Activated T-cell treated with anti-CD3 and anti-CD28 coated beads for 48 hours (primary cell): ENCODE data around the gene ZIC2.
"Not testable (repeated sequence)": the region's sequence is repeated elsewhere in the genome, so short reads cannot be mapped to it uniquely, and the experiment has no call there.

Source experiments
- DNase-seq: peaks from one replicate; pipeline ENCODE4 v3.0.0-alpha.2; 2020; ENCODE audit warnings: low read depth

Gene ZIC2

GRCh38 chr13:100019780-100020356 is 38.3 kb downstream of the ZIC2 start:
- DNase-seq, result no peak

- no peak for DNase-seq
These were observed 41.2 kb downstream of the ZIC2 start for GRCh38 chr13:100022798-100023197.

- DNase-seq, result no peak
These were observed 42.4 kb downstream of the ZIC2 start for GRCh38 chr13:100024023-100024422.

GRCh38 chr13:100029933-100030332 is 48.3 kb downstream of the ZIC2 start:
- DNase-seq, result no peak

- DNase-seq, result not testable (repeated sequence)
These were observed 51.1 kb downstream of the ZIC2 start for GRCh38 chr13:100032642-100033041.

GRCh38 chr13:100035936-100036335 is 54.4 kb downstream of the ZIC2 start:
- DNase-seq, result no peak
